Testis (tissue), 3 donors: ENCODE data around the gene OR4K5. TPM values are rescaled to one million over a fixed set of nuclear protein-coding genes. Genes with fewer than 3 reads are reported as not detected.
"Not testable (repeated sequence)": the region's sequence is repeated elsewhere in the genome, so short reads cannot be mapped to it uniquely, and the experiment has no call there.

Source experiments
- DNase-seq: peaks from one replicate; pipeline ENCODE4 v3.0.0-alpha.2; 2019
- H3K27ac ChIP-seq, 2 donors: fragments of 200-600 bp; sonication (generic); one replicate each; pipeline ENCODE4 v1.5.1; 2019
- H3K27me3 ChIP-seq: fragments of 200-600 bp; sonication (generic); one replicate; pipeline ENCODE4 v1.5.1; 2019
- H3K36me3 ChIP-seq: fragments of 200-600 bp; sonication (generic); one replicate; pipeline ENCODE4 v1.5.1; 2017; ENCODE audit warnings: low read depth; ENCODE audit errors: missing control alignments
- H3K4me1 ChIP-seq: fragments of 200-600 bp; sonication (generic); one replicate; pipeline ENCODE4 v1.5.1; 2019
- H3K4me3 ChIP-seq, 2 donors: fragments of 200-600 bp; sonication (generic); one replicate each; pipeline ENCODE4 v1.5.1; 2017 to 2019
- H3K9me3 ChIP-seq: fragments of 200-600 bp; sonication (generic); one replicate; pipeline ENCODE4 v1.5.1; 2017
- CTCF ChIP-seq, 3 experiments: fragments of 450-650 bp in 2 of 3; fragments of 200-600 bp in 1 of 3; sonication (generic) in 1 of 3; IDR thresholded peaks; one replicate each; pipeline ENCODE4 v1.5.1; 2016 to 2019; ENCODE audit warnings: antibody characterized with exemption in 3 of 3, mild to moderate bottlenecking in 2 of 3, moderate library complexity in 1 of 3
- POLR2A ChIP-seq: fragments of 450-650 bp; IDR thresholded peaks from one replicate; pipeline ENCODE4 v1.6.1; 2017; ENCODE audit warnings: antibody characterized with exemption, mild to moderate bottlenecking, moderate library complexity
- WGBS, 2 donors: methylation state at CpG; one replicate each; pipeline ENCODE4 v1.1.5; 2018; 5-methylcytosine and 5-hydroxymethylcytosine counted together
- intact Hi-C: fragments of 100-400 bp; cut with DNase I; formaldehyde crosslinking; loops from one replicate; pipeline ENCODE4 v1.15.1; 2023; ENCODE audit warnings: low total_unique reads
- polyA plus RNA-seq: library from polyadenylated mRNA; stranded (reverse); fragments of 350-450 nt; fragmentation: Illumina TruSeq; extraction: RNeasy Lipid Tissue Mini Kit (QIAGEN cat#74804); gene quantifications from one replicate; pipeline ENCODE4 v1.2.3, GENCODE V29; 2014; ENCODE audit warnings: low read depth, low replicate concordance; ENCODE audit not compliant: insufficient read depth
- total RNA-seq, 2 donors: library from RNA; depleted of rRNA; stranded (reverse); fragments of >200 nt; gene quantifications; one replicate each; pipeline ENCODE4 v1.2.3, GENCODE V29; 2016

Gene OR4K5
- total and polyA plus RNA-seq, 3 donors from 2014 or later: not detected

GRCh38 chr14:19941668-19942067 lies 21.3 kb downstream of the OR4K5 start:
- TF ChIP-seq POLR2A (no peak), CTCF (IDR thresholded peaks at IDR 0.05) (no peak)
- Histone ChIP-seq H3K9me3 (no peaks in the 10 kb centered on the region), H3K27me3 (no peaks in the 10 kb centered on the region), H3K4me3 (no peak overlapping the region), H3K4me1 (no peaks in the 10 kb centered on the region), H3K36me3 (no peaks in the 10 kb centered on the region), H3K27ac (no peak overlapping the region)
- intact Hi-C loops: no loop called here
- 90 to 100% methylated on average over 1 of the region's 1 CpG for WGBS, 2 donors
- DNase-seq: no peak

- DNase-seq: no peak
- Histone ChIP-seq H3K27ac (no peak overlapping the region), H3K4me3 (no peak overlapping the region), H3K4me1 (peaks cover 14% of the 10 kb centered on the region), H3K27me3 (no peaks in the 10 kb centered on the region), H3K36me3 (no peaks in the 10 kb centered on the region), H3K9me3 (no peaks in the 10 kb centered on the region)
- intact Hi-C loops: no loop called here
- no peak for TF ChIP-seq POLR2A
- TF ChIP-seq CTCF (IDR thresholded peaks at IDR 0.05): no peak
- 50 to 66% methylated on average over 3 of the region's 3 CpGs for WGBS, 2 donors
These were observed 27.1 kb downstream of the OR4K5 start for GRCh38 chr14:19947413-19948090.

- intact Hi-C loops: no loop called here
- Histone ChIP-seq H3K9me3 (no peaks in the 10 kb centered on the region), H3K4me3 (no peak overlapping the region), H3K27me3 (no peaks in the 10 kb centered on the region), H3K36me3 (no peaks in the 10 kb centered on the region), H3K4me1 (peaks cover 19% of the 10 kb centered on the region), H3K27ac (no peak overlapping the region)
- 47 to 61% methylated on average over 2 of the region's 2 CpGs for WGBS, 2 donors
- no peak for DNase-seq
- TF ChIP-seq POLR2A (no peak), CTCF (IDR thresholded peaks at IDR 0.05) (no peak)
These were observed 28.8 kb downstream of the OR4K5 start for GRCh38 chr14:19949218-19949617.

GRCh38 chr14:19969735-19970134 lies 49.3 kb downstream of the OR4K5 start:
- H3K36me3 ChIP-seq, DNase-seq, H3K9me3 ChIP-seq, H3K4me3 ChIP-seq, H3K27ac ChIP-seq, H3K4me1 ChIP-seq, intact Hi-C loops, H3K27me3 ChIP-seq: not testable (repeated sequence)
- WGBS, 2 donors: 43 to 71% methylated on average over 2 of the region's 2 CpGs

Other genes starting within 250 kb of the OR4K5 start
- gene OR11H2, start 206.7 kb upstream of the OR4K5 start, total RNA-seq: under 1 TPM in 1 of 2 donors, not detected in 1; 0.55 TPM
- not detected for gene OR11H2, start 206.7 kb upstream of the OR4K5 start, polyA plus RNA-seq
- gene OR4Q3, start 177.0 kb upstream of the OR4K5 start, total RNA-seq: 1 to 10 TPM in 1 of 2 donors, under 1 TPM in 1; 0.87 to 1.5 TPM
- gene OR4Q3, start 177.0 kb upstream of the OR4K5 start, polyA plus RNA-seq: not detected
- gene OR4M1, start 147.1 kb upstream of the OR4K5 start, total RNA-seq: under 1 TPM; 0.19 to 0.87 TPM
- not detected for gene OR4M1, start 147.1 kb upstream of the OR4K5 start, polyA plus RNA-seq
- gene OR4N2, start 116.8 kb upstream of the OR4K5 start, total RNA-seq: under 1 TPM in 1 of 2 donors, not detected in 1; 0.31 TPM
- 1.7 TPM for gene OR4N2, start 116.8 kb upstream of the OR4K5 start, polyA plus RNA-seq
- under 1 TPM in 1 of 2 donors, not detected in 1; 0.12 TPM for gene OR4K2, start 45.5 kb upstream of the OR4K5 start, total RNA-seq
- gene OR4K2, start 45.5 kb upstream of the OR4K5 start, polyA plus RNA-seq: not detected
- gene OR4K1, start 10.3 kb downstream of the OR4K5 start, total RNA-seq: not detected
- not detected for gene OR4K1, start 10.3 kb downstream of the OR4K5 start, polyA plus RNA-seq
- under 1 TPM in 1 of 2 donors, not detected in 1; 0.25 TPM for gene OR4K15, start 55.0 kb downstream of the OR4K5 start, total RNA-seq
- gene OR4K15, start 55.0 kb downstream of the OR4K5 start, polyA plus RNA-seq: not detected
- gene OR4Q2, start 81.6 kb downstream of the OR4K5 start, total RNA-seq: not detected
- not detected for gene OR4Q2, start 81.6 kb downstream of the OR4K5 start, polyA plus RNA-seq
- gene OR4K14, start 98.7 kb downstream of the OR4K5 start, total RNA-seq: under 1 TPM; 0.31 to 0.87 TPM
- gene OR4K14, start 98.7 kb downstream of the OR4K5 start, polyA plus RNA-seq: not detected
- under 1 TPM; 0.06 to 0.24 TPM for gene OR4K13, start 115.4 kb downstream of the OR4K5 start, total RNA-seq
- not detected for gene OR4K13, start 115.4 kb downstream of the OR4K5 start, polyA plus RNA-seq
- gene OR4L1, start 139.4 kb downstream of the OR4K5 start, total RNA-seq: not detected
- not detected for gene OR4L1, start 139.4 kb downstream of the OR4K5 start, polyA plus RNA-seq
- under 1 TPM; 0.06 to 0.08 TPM for gene OR4K17, start 190.1 kb downstream of the OR4K5 start, total RNA-seq
- not detected for gene OR4K17, start 190.1 kb downstream of the OR4K5 start, polyA plus RNA-seq
- not detected for gene OR4N5, start 218.2 kb downstream of the OR4K5 start, total RNA-seq
- gene OR4N5, start 218.2 kb downstream of the OR4K5 start, polyA plus RNA-seq: not detected